HG03432 (cell line): ENCODE measurements around the gene SLC25A19.
A peak's percentile ranks its signal among the peaks of the same experiment; 100 is the strongest.
"Not testable (repeated sequence)": the region's sequence is repeated elsewhere in the genome, so short reads cannot be mapped to it uniquely, and the experiment has no call there.

Source experiments
- ATAC-seq: cut with Tn5 transposase; IDR thresholded peaks from one replicate; pipeline ENCODE4 v1.9.1; 2021; ENCODE audit warnings: mild to moderate bottlenecking, moderate library complexity; ENCODE audit not compliant: unreplicated experiment

Gene SLC25A19

DNA sequence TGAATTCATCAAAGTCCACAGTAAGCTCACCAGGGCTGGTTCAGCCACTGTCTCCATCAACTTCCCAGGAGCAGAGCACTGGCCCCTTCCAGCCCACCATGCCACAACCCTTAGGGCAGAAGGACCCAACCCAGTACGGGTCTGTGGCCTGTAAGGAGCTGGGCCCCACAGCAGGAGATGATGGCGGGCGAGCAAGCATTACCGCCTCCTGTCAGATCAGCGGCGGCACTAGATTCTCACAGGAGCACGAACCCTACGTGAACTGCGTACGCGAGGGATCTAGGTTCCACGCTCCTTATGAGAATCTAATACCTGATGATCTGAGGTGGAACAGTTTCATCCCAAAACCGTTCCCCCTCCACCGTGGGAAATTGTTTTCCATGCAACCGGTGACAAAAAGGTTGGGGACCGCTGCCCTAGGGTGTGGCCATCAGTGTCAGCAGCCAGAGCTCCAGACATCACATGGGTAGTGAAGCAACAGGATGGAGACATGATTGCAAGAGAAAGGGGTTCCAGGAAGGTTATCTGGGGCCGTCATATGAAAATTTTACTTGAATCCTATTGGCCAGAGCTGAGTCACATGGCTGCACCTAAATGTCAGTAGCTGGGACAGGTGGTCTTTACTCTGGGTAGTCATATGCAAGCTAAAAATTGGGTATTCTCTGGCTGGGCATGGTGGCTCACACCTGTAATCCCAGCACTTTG lies 12.4 kb upstream of the SLC25A19 start:
- no peak for ATAC-seq

DNA sequence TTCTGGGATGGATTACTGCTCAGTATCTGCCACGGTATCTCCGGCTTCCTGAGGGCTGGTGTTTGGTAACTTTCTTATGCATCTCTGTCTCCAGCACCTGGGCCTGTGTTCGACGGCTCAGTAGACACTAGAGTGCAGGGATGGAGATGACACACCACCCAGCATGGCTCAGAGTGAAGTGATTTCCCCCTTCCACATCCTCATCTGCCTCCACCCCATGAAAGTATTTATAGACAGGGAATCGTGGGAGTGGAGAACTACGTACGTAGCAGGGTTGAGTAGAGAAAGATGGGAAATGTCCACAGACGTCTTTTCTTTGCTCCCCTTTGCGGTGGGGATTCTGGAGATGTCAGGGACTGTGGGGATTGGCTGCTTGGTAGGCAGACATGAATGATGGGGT lies 11.8 kb upstream of the SLC25A19 start:
- no peak for ATAC-seq

DNA sequence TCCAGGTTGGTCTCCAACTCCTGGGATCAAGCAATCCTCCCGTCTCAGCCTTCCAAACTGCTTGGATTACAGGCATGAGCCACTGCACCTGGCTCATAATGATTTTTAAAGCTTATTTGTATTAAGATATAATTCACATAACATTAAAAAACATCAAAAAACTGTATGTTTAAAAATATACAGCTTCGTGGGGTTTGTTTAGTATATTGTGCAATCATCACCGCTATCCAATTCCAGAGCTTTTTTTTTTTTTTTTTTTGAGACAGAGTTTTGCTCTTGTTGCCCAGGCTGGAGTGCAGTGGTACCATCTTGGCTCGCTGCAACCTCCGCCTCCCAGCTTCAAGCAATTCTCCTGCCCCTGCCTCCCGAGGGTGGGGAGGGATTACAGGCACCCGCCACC lies 11.0 kb upstream of the SLC25A19 start:
- ATAC-seq = no peak

DNA sequence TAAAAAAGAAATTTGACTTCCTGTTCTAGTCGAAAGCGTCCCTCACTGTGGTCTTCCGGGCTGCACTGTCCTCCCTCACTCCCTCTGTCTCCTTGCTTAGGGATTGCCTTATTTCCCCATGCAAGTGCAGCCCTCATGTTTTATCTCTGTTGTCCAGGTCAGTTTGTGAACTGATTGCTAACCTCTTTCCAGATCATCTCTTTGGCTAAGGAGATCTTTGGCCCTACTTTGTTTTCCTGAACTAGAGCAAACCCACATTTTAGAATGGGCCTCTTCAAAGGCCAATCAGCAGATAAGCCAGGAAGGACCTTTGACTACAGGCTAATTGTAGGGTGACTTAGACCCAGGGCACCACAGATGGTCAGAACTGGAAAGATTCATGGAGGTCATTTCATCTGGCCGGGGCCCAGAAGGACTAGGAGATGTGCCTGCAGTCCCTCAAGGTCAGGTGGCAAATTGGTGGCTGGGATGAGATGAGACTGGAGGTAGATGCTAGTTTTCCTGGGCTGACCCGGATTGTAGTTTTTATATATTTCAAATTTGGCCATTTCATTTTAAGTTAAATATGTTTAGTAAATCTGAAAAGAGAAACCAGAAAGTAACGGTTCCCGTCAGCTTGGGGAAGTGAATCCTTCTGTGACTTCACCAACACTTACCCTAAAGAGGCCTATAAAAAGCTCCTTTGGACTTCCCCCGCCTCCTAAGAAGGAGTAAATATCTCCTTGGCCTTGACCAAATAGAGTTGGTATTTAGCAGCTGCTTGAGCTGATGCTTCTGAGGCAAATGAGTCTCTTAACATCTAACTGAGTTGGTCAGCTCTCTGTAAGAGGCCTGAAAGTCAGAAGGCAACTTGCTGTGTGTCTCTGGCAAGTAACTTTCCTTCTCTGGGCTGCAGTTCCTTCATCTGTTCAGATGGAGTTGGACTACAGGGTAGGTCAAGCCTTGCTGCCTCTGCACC lies 6.2 kb upstream of the SLC25A19 start:
- peak; percentile 62 for ATAC-seq

DNA sequence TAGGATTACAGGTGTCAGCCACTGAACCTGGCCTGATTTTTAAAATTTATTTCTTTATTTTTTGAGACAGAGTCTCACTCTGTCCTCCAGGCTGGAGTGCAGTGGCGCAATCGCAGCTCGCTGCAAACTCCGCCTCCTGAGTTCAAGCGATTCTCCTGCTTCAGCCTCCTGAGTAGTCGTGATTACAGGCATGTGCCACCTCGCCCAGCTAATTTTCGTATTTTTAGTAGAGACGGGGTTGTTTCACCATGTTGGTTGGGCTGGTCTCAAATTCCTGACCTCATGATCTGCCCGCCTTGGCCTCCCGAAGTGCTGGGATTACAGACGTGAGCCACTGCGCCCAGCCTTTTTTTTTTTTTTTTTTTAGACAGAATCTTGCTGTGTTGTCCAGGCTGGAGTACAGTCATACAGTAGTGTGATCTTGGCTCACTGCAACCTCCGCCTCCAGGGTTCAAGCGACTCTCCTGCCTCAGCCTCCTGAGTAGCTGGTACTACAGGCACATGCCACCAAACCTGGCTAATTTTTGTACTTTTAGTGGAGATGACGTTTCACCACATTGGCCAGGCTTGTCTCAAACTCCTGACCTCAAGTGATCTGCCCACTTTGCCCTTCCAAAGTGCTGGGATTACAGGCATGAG lies 3.7 kb upstream of the SLC25A19 start:
- not testable (repeated sequence) for ATAC-seq

DNA sequence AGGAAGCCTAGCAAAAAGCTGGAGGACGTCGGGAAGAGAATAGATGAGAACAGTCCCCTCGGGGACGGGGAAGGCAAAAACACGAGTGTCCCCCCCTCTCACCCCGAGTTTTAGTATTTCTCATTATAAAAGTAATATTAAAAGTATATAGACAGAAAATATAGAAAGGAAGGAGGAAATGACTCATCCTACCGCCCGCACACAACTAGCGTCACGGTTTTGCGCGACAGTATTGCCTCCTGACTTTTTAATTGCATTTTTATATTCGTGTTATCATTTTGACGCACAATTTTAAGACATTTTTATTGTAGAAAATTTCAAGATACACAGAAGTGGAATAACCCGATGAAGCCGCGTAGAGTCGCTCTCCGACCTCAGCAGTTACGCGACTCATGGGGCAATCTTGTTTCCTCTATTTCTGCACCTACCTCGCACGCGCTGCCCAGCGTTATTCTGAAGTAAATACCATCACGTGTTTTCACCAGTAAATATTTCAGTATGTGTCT lies 652 bp upstream of the SLC25A19 start:
- ATAC-seq = peak; percentile 24

DNA sequence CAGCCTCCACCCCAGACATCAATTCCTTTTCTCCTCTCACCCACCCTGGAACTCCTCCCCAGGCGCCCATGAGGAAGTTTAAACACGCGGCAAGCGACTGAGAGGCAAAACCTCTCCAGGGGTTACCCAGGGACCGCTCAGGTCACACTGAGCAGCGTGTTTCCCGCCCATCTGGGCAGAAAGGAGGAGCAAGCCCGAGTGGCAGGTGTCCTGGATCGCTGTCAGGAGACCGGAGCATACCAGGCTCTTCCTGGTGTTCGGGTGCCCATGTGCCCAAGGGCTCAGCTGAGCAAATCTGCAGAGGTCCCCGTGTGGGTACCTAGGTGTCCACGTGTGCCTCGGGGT lies 491 bp downstream of the SLC25A19 start:
- peak; percentile 13 for ATAC-seq

DNA sequence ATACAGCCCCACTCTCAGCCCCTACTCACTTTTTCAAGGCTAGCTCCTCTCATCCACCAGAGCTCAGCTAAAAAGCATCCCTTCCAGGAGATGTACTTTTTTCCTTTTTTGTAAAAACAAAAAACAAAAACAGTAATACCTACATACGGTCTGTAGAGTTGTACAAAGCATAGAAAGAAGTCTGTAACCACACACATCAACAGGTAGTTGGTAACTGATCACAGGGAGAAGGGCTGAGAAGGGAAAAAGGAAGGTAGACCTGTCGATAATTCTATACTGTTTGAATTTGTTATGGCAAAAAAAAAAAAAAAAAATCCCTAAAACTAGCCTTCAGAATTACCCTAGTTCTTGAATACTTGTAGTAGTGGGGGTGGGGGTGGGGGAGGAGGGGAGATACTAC lies 874 bp downstream of the SLC25A19 start:
- no peak for ATAC-seq

DNA sequence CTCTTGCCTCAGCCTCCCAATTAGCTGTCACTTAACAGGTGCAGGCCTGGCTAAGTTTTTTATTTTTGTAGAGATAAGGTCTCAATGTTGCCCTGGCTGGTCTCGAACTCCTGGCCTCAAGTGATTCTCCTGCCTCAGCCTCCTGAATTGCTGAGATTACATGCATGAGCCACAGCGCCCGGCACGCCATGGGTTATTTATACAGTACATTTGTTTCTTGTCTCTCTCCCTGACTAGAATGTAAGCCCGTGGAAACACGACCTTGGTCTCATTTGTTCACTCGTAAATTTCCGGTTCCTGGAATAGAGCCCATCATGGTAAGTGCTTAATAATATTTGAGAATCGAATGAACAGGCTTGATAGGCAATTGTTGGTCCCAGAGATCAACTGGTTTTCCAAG lies 2.0 kb downstream of the SLC25A19 start:
- no peak for ATAC-seq

DNA sequence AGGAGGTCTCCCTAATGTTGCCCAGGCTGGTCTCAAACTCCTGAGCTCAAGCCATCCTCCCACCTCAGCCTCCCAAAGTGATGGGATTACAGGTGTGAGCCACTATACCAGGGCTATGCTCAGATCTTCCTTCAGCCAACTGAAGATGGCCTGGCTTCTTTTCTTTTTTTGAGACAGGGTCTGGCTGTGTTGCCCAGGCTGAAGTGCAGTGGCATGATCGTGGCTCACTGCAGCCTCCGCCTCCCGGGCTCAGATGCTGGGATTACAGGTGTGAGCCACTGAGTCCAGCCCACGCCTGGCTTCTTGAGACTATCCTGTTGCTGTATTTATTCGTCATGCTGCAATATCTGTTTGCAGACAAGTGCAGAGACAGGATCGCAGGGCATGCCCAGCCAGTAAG lies 4.1 kb downstream of the SLC25A19 start:
- no peak for ATAC-seq

DNA sequence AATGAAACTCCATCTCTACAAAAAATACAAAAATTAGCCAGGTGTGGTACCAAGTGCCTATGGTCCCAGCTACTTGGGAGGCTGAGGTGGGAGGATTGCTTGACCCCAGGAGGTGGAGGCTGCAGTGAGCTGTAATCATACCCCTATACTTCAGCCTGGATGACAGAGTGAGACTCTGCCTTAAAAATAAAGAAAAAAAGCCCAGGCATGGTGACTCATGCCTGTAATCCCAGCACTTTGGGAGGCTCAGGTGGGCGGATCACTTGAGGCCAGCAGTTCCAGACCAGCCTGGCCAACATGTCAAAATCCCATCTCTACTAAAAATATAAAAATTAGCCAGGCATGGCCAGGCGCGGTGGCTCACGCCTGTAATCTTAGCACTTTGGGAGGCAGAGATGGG lies 9.0 kb downstream of the SLC25A19 start:
- not testable (repeated sequence) for ATAC-seq

DNA sequence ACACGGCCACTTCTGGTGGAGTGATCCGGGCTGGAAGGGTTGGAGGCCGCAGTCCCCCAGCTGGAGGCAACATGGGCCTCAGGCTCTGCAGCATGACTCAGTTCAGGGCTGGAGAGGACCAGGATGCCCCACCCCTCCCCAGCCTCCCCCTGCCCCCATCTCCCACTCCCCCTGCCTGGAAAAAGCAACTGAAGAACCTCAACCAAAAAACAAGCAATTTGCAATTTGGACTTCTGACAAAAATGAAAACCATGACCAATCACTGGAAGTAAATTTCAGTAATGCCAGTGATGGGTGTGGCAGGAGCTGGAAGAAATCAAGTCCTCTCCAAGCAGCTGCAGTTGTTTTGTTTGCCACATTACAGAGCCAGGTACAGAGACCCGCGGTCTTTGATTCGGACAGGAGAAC lies 11.6 kb downstream of the SLC25A19 start:
- no peak for ATAC-seq

DNA sequence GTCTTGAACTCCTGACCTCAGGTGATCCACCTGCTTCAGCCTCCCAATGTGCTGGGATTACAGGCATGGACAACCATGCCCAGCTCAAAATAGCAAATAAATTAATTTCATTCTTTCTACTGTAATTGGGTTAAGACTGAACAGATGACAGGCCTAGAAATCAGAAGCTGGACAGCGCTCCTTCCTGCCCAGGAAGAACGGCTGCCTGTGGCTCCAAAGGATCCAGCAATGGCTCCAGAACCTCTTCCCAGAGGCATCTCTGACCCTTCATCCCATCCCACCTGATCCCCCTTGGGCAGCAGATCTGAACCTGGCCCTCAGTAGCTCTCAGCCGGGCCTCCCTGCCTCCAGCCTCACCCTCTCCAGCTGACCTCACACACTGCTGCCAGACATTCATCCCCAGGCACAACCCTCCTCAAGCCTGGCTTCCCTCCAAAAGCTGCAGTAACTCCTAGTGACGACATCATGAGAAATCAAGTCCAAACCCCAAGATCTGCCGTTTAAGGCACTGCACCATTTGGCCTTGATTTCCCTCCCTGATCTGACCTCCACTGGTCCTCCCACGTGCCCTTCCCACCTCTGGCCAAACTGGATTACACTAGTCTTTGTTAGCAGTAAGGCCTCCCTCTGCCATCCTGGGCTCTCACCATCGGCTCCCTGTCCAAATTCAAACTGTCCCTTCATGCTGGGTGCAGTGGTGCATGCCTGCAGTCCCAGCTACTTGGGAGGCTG lies 15.1 kb downstream of the SLC25A19 start:
- ATAC-seq = no peak

DNA sequence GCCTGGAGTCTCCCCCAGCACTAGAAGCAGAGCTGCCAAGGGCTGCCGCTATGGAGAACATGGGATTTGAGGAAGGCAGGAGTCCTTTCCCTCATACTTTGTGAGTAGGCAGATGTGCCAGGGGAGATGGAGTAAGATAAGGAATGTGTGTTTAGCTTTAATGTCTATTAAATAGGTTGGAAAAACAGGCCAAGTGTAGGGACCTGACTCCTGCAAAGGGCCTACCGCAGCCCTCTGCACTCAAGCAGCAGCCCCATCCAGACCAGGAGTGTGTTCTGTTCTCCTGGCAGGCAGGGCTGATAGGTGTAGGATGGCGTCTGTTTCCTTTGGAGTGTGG lies 16.4 kb downstream of the SLC25A19 start:
- ATAC-seq = no peak

DNA sequence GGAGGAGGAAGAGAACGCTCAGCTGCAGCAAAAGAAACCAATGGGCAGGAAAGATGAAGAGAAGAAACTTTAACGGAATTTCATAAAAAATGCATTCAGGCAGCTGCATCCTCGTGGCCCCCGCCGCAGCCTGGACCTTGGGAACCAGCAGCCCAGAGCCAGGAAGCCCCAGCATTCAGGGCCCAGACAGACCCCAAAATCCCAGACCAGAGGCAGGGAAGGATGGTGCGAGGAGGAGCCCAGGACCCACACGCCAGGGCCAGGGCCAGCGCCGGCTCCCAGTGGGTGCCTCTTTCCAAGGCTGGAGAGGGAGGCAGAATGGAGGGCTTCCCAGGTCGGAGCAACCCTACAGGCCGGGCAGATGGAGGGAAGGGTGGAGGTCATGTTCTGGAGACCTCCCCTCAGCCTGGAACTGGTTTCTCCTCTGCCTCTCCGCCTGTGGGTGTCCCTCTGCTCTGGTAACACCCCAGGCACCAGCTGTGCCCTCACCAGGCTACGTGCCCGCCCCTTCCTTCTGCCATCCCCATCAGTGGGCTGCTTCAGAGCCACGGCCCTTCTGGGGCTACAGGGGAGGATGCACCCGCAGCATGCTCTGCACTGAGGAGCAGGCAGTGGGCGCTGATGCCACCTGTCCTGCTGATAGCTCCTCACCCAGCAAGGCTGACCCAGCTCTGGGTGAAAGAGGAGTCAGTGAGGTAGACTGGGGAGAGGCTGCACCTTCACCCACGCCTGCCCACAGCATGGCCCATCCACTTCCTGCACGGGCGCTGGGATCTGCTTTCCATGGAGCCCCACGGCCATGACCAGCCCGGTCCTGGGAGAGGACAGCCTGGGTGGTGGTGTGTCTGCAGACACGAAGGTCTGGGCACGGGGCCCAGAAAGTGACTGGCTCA lies 17.0 kb downstream of the SLC25A19 start:
- ATAC-seq = no peak

DNA sequence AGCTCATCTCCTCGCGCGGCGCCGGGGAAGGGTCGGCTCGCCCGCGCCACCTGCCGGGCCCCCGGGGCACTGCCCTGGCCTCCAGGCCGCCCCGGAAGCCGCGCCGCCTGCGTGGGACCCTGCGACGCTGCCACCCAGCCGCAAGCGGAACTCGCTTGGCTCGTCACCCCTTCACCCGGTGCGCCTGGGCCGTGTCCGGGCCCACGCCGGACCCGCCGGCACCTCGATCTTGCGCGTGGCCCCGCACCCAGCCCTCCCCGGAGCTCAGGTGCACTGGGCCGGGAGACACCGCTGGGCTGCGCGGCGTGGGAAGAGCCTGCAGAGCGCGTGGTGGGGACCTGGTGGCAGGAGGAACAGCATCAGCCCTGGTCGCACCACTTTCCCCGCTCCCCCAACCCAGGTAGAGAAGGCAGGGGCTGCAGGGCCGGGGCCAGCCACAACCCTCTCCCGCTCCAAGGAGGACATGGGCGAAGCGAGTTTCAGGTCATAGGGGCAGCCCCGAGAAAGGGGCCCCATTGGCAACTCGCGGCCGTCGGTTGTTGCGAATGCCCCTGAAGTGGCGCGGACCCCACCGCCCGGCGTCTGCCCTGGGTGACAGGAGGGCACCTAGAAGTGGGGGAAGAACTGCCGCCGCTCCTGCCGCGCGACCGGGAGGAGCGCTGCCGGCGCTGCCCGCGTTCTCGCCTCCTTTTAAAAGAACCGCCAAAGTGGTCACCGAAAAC lies 17.8 kb downstream of the SLC25A19 start:
- ATAC-seq = peak; percentile 74

DNA sequence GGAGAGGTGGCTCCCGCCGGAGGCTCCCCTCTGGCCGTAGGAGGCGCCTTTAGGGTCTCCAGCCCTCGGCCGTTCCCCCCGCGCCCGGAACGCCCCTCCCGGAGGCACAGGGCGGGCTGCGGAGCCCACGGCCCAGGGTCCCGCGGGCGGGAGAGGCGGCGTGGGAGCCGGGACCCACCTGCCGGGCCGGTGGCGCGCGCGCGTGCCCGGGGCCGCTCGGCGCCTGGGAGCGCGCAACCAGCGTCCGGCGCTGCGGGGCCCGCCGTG lies 18.3 kb downstream of the SLC25A19 start, which contains the start of gene MIF4GD:
TSS of gene MIF4GD (minus strand) at position 266 of the 267 bp plus-strand sequence. CDS start 1,036 bp downstream, outside the sequence.
- ATAC-seq = no peak

DNA sequence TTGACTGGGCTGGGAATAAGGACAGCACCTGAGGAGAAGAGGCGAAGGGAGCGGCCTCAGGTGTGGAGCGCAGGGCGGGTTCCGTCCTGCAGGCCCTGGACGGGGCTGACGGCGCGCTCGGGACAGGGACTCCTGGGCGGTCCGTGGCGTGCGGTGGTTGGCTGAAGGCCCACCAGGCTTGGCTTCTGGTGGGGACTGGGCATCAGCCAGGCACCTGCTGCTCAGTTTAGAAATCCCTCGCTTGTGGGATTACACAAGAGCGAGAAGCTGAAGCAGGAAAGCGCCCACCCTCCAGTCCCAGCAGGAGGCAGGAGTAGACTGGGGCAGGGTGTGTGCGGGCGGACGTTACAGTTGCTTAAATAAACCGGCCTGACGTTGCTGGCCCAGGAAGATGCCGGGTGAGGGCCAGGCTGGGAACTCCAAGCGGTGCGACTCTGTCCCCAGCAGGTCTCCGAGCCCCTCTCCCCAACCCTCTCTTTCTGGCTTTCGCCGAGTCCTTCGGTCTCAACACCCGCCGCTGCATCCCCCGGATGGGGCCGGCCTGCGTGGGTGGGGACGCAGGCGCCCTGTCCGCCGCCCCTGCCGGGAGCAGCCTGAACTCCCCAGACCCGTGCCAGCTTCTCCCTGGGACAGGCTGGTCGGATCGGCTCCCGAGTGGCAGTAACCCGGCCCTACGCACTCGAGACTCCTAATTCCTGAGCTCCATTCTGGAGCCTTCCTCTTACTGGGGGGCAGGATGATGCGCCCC lies 18.8 kb downstream of the SLC25A19 start:
- ATAC-seq = peak; percentile 37

DNA sequence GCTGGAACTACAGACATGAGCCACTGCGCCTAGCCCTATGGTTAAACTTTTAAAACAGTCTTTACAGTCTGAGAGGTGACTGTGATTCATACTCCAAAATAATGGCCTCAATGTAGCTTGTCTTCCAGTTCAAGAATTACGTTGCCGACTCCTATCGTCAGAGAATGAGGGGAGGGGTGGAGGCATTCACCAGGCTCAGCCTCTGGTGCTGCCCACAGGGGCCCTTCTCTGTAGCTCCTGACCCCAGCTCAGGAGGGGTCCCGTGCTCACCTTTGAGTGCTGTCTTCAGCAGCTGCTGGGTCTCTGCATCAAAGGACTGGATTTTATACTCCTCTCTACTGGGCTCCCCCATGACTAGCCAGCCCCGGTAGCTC lies 19.4 kb downstream of the SLC25A19 start:
- ATAC-seq = no peak
